ENCODE measurements around the gene PGBD1. TPM values are rescaled to one million over a fixed set of nuclear protein-coding genes. Genes with fewer than 3 reads are reported as not detected.

PGBD1 gene, protein sequence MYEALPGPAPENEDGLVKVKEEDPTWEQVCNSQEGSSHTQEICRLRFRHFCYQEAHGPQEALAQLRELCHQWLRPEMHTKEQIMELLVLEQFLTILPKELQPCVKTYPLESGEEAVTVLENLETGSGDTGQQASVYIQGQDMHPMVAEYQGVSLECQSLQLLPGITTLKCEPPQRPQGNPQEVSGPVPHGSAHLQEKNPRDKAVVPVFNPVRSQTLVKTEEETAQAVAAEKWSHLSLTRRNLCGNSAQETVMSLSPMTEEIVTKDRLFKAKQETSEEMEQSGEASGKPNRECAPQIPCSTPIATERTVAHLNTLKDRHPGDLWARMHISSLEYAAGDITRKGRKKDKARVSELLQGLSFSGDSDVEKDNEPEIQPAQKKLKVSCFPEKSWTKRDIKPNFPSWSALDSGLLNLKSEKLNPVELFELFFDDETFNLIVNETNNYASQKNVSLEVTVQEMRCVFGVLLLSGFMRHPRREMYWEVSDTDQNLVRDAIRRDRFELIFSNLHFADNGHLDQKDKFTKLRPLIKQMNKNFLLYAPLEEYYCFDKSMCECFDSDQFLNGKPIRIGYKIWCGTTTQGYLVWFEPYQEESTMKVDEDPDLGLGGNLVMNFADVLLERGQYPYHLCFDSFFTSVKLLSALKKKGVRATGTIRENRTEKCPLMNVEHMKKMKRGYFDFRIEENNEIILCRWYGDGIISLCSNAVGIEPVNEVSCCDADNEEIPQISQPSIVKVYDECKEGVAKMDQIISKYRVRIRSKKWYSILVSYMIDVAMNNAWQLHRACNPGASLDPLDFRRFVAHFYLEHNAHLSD
- 7.6 and 9.2 TPM in 2 replicates for total RNA-seq (2021; fragmentation: NEBNext Ultra II Directional; extraction: Animal tissue kit (Norgen Biotek cat#: 25700))
- 2.3 and 2.5 TPM in 2 replicates for polyA plus RNA-seq (2011; rRNA removed)
- 4.5 TPM for polyA plus RNA-seq (2011; cell fraction: cytosol; rRNA removed)
- 3.4 TPM for polyA plus RNA-seq (2011; cell fraction: nucleus; rRNA removed)
- polyA plus RNA-seq (2012, experiment 1 of 2), result 5.3 to 6.9 TPM (median 5.6 TPM) in 4 replicates
- polyA plus RNA-seq (2012, experiment 2 of 2), result 0.71 TPM
- polyA plus RNA-seq (2013, experiment 1 of 2), result 4.5 TPM
- polyA plus RNA-seq (2013, experiment 2 of 2), result 4.8 TPM
- 6.1 and 6.7 TPM in 2 replicates for polyA minus RNA-seq (2011; rRNA and poly(A)+ RNA removed)
- 3.2 TPM for polyA minus RNA-seq (2011; cell fraction: cytosol; rRNA and poly(A)+ RNA removed)
- 5.4 TPM for polyA minus RNA-seq (2011; cell fraction: nucleus; rRNA and poly(A)+ RNA removed)
- long read RNA-seq, experiment 1, partial matches to known transcripts, result 1 of 5 reads
- long read RNA-seq, experiment 1, other reads (novel, unspliced or antisense), result 3 of 5 reads
- long read RNA-seq, experiment 2, partial matches to known transcripts, result 1 of 2 reads
- long read RNA-seq, experiment 2, other reads (novel, unspliced or antisense), result 1 of 2 reads

DNA sequence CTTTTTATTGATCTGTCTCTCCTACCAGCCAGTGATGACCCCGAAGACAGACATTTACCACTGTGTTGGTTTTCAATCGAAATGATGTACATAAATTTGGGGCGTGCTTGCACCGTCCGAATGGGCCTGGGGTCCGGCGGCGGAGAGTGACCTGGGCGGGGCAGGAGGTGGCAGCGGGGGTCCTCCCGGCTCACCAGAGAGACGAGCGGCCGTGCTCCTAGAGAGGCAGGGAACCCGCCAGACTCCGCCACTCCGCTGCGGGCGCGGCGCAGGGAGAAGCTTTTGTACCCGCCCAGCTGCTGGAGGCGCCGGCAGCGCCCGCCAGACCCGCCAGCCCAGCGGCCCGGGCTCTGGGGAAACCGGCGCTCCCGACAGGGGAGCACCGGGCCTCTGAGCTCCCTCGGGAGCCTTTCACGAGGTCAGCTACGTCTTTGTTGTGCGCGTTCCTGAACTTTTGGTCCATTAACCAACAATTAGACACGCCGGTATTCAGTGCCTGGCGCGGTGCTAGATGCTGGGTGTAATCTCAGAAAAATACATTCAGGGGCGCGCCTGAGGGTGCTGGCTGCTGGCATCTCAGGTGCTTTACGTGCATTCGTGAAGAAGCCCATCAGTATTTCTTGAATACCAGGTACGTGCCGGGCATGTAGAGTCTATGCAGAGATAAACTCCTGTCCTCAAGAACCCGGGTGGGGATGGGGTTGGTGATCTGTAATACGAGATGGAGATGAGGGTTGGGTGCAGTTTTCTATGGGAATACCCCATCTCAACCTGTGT lies at the start of gene PGBD1:
Gene PGBD1, plus strand, starts transcription at position 285 of the 777 bp plus-strand sequence. CDS start 2,242 bp downstream, outside the sequence.
- Histone ChIP-seq H3K36me3 (ENCODE audit: control insufficient read depth in 2 of 4, insufficient read depth in 4 of 4, low read length in 3 of 4) (peaks cover 0 to 26% (median 10%) of the 10 kb centered on the region in 4 experiments; a peak in 7 of 8 replicates), H2AK5ac (ENCODE audit: low read depth, low read length) (no peak within 1 kb of the TSS), H3K27me3 (replicated peaks in 1 of 4; ENCODE audit: control insufficient read depth in 3 of 4, extremely low read depth in 1 of 4, insufficient read depth in 3 of 4, low read length in 3 of 4) (no peaks in the 10 kb centered on the region), H3K4me1 (replicated peaks in 1 of 4; ENCODE audit: control insufficient read depth in 3 of 4, insufficient read depth in 4 of 4, low read length in 3 of 4) (peaks cover 0 to 2% (median 0%) of the 10 kb centered on the region in 4 experiments; a peak in 2 of 7 replicates), H2AFZ (ENCODE audit: low read length) (peak within 1 kb of the TSS; percentile 92), H3K14ac (ENCODE audit: insufficient read length) (no peak within 1 kb of the TSS), H4K20me1 (replicated peaks in 1 of 2; ENCODE audit: control insufficient read depth in 1 of 2, insufficient read depth in 2 of 2, low read length in 2 of 2) (no peaks in the 10 kb centered on the region), H4K5ac (ENCODE audit: insufficient read length, low read depth, low read length) (no peak within 1 kb of the TSS), H2BK120ac (replicated peaks; ENCODE audit: low read depth, low read length) (no peak within 1 kb of the TSS), H2BK15ac (ENCODE audit: low read length) (no peak within 1 kb of the TSS), H3K9me3 (ENCODE audit: insufficient read depth in 2 of 2, low read depth in 1 of 2, low read length in 1 of 2) (no peaks in the 10 kb centered on the region), H3K79me1 (ENCODE audit: low read depth, low read length) (0 out of 2 replicates have a peak, but pooled peaks cover 3% of the 10 kb centered on the region), H3K23me2 (ENCODE audit: low read depth, low read length) (no peaks in the 10 kb centered on the region), H3K4me3 (ENCODE audit: extremely low read depth in 1 of 4, insufficient read depth in 2 of 4, low read depth in 3 of 4, low read length in 4 of 4) (peak within 1 kb of the TSS; percentile 61 to 95 (median 82)), H3K23ac (ENCODE audit: insufficient read length) (no peak within 1 kb of the TSS), H4K91ac (replicated peaks; ENCODE audit: insufficient read length, low read length) (no peak within 1 kb of the TSS), H2BK12ac (ENCODE audit: low read depth, low read length) (no peak within 1 kb of the TSS), H3K4ac (replicated peaks; ENCODE audit: insufficient read length, low read depth, low read length) (no peak within 1 kb of the TSS), H4K8ac (ENCODE audit: extremely low read depth, insufficient read depth, low read length) (no peak within 1 kb of the TSS), H3K18ac (ENCODE audit: extremely low read depth, low read length) (peak within 1 kb of the TSS; percentile 78; the same call in 1 of the 2 replicates), H3K27ac (ENCODE audit: low read depth, low read length) (no peak within 1 kb of the TSS), H2BK5ac (ENCODE audit: low read depth, low read length) (no peak within 1 kb of the TSS), H3K4me2 (ENCODE audit: insufficient read depth in 1 of 2, low read depth in 2 of 2, low read length in 2 of 2) (peak within 1 kb of the TSS; percentile 72 to 79), H2BK20ac (ENCODE audit: low read length) (no peak within 1 kb of the TSS), H3K79me2 (ENCODE audit: control insufficient read depth in 1 of 2, insufficient read depth in 2 of 2, low read length in 2 of 2) (peaks cover 0 to 19% of the 10 kb centered on the region in 2 experiments; a peak in 2 of 4 replicates), H3K56ac (replicated peaks; ENCODE audit: insufficient read length, low read depth, low read length) (no peak within 1 kb of the TSS), H3K9ac (replicated peaks in 1 of 4; ENCODE audit: extremely low read depth in 1 of 4, low read depth in 3 of 4, low read length in 3 of 4) (peak within 1 kb of the TSS; percentile 50 to 82 (median 67))
- FAIRE-seq (no peak), DNase-seq (ENCODE audit: low read depth in 1 of 2, low spot score in 2 of 2) (peak; percentile 50 to 92)
- ChIA-PET POLR2A (ENCODE audit: partially characterized antibody) (interaction anchor here (0.6 to 3.3 kb wide), 8 partner anchors 13 to 391 kb away, joined by 3 to 21 read pairs (median 4); partner anchors contain the start of genes ZKSCAN8, ZSCAN26 and ZSCAN31), CTCF (ENCODE audit: partially characterized antibody) (interaction anchor here (1.2 to 3.3 kb wide), 4 partner anchors 10 to 140 kb away, joined by 3 to 17 read pairs (median 4); partner anchors contain the start of gene ZKSCAN8)
- WGBS, 2 experiments (ENCODE audit: extremely low coverage in 1 of 2, insufficient coverage in 1 of 2, insufficient read length in 1 of 2, insufficient replicate concordance in 2 of 2, low coverage in 1 of 2, low lambda C conversion rate in 2 of 2, missing lambda C conversion rate in 1 of 2), result 1% methylated on average over 50 of the region's 50 CpGs; no CpG with 5 or more reads in 1 of the 2 experiments
- TF ChIP-seq CHD2 (IDR thresholded peaks at IDR 0.05; ENCODE audit: low read length) (no peak), GABPA (IDR thresholded peaks at IDR 0.05; ENCODE audit: borderline replicate concordance, insufficient read depth, low read length) (peak; percentile 64; the same call in 1 of the 2 replicates), CBX5 (IDR thresholded peaks at IDR 0.05; ENCODE audit: low read depth, low read length) (no peak), SAP30 (IDR thresholded peaks at IDR 0.05; ENCODE audit: insufficient read depth, insufficient replicate concordance, low read length) (no peak)

All from H1 (cell line).